NT2/D1 (cell line): ENCODE results near the gene FOXP1.

ENCODE experiments used
- DNase-seq: peaks from one replicate; pipeline ENCODE4 v3.0.0-alpha.2; 2011; ENCODE audit warnings: low read depth, low spot score
- H3K27me3 ChIP-seq: 2 replicates; pipeline ENCODE4 v1.6.0; 2011; ENCODE audit warnings: mild to moderate bottlenecking; ENCODE audit not compliant: insufficient read length, insufficient read depth
- H3K36me3 ChIP-seq: 2 replicates; pipeline ENCODE4 v1.6.1; 2011; ENCODE audit warnings: mild to moderate bottlenecking, low read length, mixed read lengths; ENCODE audit not compliant: insufficient read depth, insufficient read length
- H3K4me1 ChIP-seq: 2 replicates; pipeline ENCODE4 v1.5.1; 2011; ENCODE audit not compliant: insufficient read depth, insufficient read length
- H3K4me3 ChIP-seq: 2 replicates; pipeline ENCODE4 v1.5.1; 2011; ENCODE audit warnings: low read depth; ENCODE audit not compliant: insufficient read length
- H3K9ac ChIP-seq: 2 replicates; pipeline ENCODE4 v1.6.0; 2011; ENCODE audit warnings: low read depth; ENCODE audit not compliant: insufficient read length
- H3K9me3 ChIP-seq: 2 replicates; pipeline ENCODE4 v1.5.1; 2011; ENCODE audit warnings: mild to moderate bottlenecking, low read length; ENCODE audit not compliant: insufficient read depth
- SUZ12 ChIP-seq: IDR thresholded peaks from 2 replicates; pipeline ENCODE4 v1.6.1; 2011; ENCODE audit not compliant: insufficient read length, insufficient read depth; ENCODE audit errors: extremely low read depth
- YY1 ChIP-seq: IDR thresholded peaks from 2 replicates; pipeline ENCODE4 v1.6.1; 2011; ENCODE audit not compliant: insufficient read length, insufficient read depth
- ZNF274 ChIP-seq: IDR thresholded peaks from 2 replicates; pipeline ENCODE4 v1.6.1; 2011; ENCODE audit warnings: mild to moderate bottlenecking, low read depth, low read length

Gene FOXP1

DNA sequence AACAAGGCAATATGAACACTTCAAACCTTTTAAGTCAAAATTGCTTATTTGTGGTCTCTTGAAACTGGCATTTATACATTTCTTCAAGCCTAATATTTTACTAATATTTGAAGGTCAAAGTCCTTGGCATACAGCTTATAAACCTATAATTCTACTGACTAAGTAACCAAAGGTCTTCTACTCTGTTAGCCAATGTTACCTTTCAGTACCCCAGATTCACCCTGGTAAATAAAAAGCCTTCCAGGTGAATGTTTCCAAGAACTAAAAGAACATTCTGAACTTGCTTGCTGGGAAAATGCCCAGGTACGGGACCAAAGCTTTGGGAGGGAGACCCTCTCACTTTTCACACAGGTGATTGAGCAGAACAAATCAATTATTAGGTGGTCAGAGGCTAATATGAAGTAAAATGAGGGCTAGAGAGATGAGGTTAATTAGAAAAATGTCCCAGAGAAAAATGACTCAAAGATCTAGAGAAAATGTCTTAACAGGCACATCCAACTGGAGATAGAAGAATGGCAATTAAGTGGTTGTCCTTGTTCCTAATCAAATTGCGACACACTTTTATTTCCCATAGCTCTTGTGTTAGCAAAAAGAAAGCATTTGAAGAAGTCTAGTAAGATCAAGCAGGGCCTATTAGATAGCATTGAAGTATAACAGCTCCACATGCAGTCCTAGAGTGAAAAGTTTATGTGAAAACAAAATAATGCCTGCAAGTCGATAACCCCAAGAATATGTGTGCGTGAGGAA, 232.0 kb downstream of the FOXP1 start:
- no peak for DNase-seq
- H3K9me3 ChIP-seq = no peaks in the 10 kb centered on the region
- TF ChIP-seq ZNF274 = no peak
- no peak for TF ChIP-seq YY1
- TF ChIP-seq SUZ12 = no peak
- H3K4me1 ChIP-seq = no peaks in the 10 kb centered on the region
- no peaks in the 10 kb centered on the region for H3K36me3 ChIP-seq
- H3K27me3 ChIP-seq = no peaks in the 10 kb centered on the region
- no peak overlapping the region for H3K9ac ChIP-seq
- no peak overlapping the region for H3K4me3 ChIP-seq

- no peak for DNase-seq
- TF ChIP-seq ZNF274 (no peak), SUZ12 (no peak), YY1 (no peak)
These were observed 232.5 kb downstream of the FOXP1 start for GRCh38 chr3:71350998-71351397.

GRCh38 chr3:71348831-71349230, 234.7 kb downstream of the FOXP1 start:
- Histone ChIP-seq H3K4me3 (no peak overlapping the region), H3K9me3 (no peaks in the 10 kb centered on the region), H3K9ac (no peak overlapping the region), H3K4me1 (no peaks in the 10 kb centered on the region), H3K27me3 (no peaks in the 10 kb centered on the region), H3K36me3 (no peaks in the 10 kb centered on the region)
- no peak for DNase-seq
- TF ChIP-seq YY1 (no peak), SUZ12 (no peak), ZNF274 (no peak)

More at GRCh38 chr3:71350998-71351397, 232.5 kb downstream of the FOXP1 start:
- H3K9me3 ChIP-seq = no peaks in the 10 kb centered on the region
- H3K9ac ChIP-seq = no peak overlapping the region
- no peaks in the 10 kb centered on the region for H3K36me3 ChIP-seq
- no peak overlapping the region for H3K4me3 ChIP-seq
- no peaks in the 10 kb centered on the region for H3K27me3 ChIP-seq
- no peaks in the 10 kb centered on the region for H3K4me1 ChIP-seq

- Histone ChIP-seq H3K36me3 (no peaks in the 10 kb centered on the region), H3K27me3 (no peaks in the 10 kb centered on the region), H3K4me1 (no peaks in the 10 kb centered on the region), H3K9ac (no peak overlapping the region), H3K9me3 (no peaks in the 10 kb centered on the region), H3K4me3 (no peak overlapping the region)
- DNase-seq = no peak
- TF ChIP-seq ZNF274 = no peak
- no peak for TF ChIP-seq SUZ12
- no peak for TF ChIP-seq YY1
These were observed 235.4 kb downstream of the FOXP1 start for GRCh38 chr3:71348001-71348632.

GRCh38 chr3:71346061-71346460, 237.5 kb downstream of the FOXP1 start:
- H3K9me3 ChIP-seq = no peaks in the 10 kb centered on the region
- no peak overlapping the region for H3K9ac ChIP-seq
- no peaks in the 10 kb centered on the region for H3K36me3 ChIP-seq
- no peaks in the 10 kb centered on the region for H3K4me1 ChIP-seq
- no peak overlapping the region for H3K4me3 ChIP-seq
- TF ChIP-seq ZNF274 = no peak
- no peak for TF ChIP-seq SUZ12
- no peak for TF ChIP-seq YY1
- no peaks in the 10 kb centered on the region for H3K27me3 ChIP-seq
- no peak for DNase-seq

DNA sequence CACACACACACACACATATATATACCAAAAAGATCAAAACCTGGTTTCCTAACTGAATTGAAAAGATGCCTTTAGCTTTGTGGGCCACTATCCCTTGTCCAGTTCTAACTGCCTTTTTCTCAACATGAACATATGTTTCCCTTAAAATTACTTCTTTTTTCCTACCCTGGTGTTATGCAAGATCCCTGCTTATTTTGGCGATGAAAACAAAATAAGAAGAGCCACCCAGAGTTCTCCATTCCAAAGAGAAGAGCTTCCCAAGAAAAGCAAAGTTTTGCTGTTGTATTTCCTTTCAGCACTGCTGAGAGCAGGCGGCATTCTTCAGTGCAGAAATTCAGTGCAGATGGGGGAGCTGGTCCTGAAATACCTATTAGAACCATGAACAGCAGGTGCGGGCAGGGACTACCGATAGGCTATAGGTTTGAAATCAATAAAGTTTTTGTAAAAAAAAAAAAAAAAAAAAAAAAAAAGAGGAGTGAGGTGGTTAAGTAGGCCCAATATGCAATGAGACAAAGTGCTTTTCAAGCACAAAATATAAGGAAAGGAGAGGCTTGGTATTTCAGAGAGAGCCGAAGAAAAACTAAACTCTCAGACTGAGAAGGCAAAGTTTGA, 238.0 kb downstream of the FOXP1 start:
- Histone ChIP-seq H3K9ac (no peak overlapping the region), H3K27me3 (no peaks in the 10 kb centered on the region), H3K9me3 (no peaks in the 10 kb centered on the region), H3K36me3 (no peaks in the 10 kb centered on the region), H3K4me3 (no peak overlapping the region), H3K4me1 (no peaks in the 10 kb centered on the region)
- no peak for DNase-seq
- no peak for TF ChIP-seq SUZ12
- no peak for TF ChIP-seq YY1
- no peak for TF ChIP-seq ZNF274

DNA sequence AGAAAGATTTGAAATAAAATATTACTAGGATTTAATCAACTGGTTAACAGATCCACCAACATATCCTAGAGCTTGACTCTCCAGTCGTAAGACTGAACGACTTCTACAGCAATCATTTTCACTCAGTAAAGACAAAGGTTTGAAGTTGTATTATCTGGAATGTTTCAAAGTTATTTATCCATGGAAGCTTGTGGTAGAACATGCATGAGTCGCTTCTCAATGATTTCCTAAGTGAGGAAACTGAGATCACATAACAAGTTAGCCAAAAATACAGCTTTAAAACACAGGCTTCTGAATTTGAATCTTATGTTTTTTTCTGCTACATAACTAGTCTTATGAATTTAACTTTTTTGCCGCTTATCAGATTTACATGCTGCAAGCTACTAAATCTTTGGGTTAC, 241.8 kb downstream of the FOXP1 start:
- no peaks in the 10 kb centered on the region for H3K9me3 ChIP-seq
- no peaks in the 10 kb centered on the region for H3K27me3 ChIP-seq
- no peaks in the 10 kb centered on the region for H3K4me1 ChIP-seq
- no peaks in the 10 kb centered on the region for H3K36me3 ChIP-seq
- no peak overlapping the region for H3K9ac ChIP-seq
- no peak overlapping the region for H3K4me3 ChIP-seq
- DNase-seq = no peak
- TF ChIP-seq SUZ12 (no peak), ZNF274 (no peak)
